Measurements from ENCODE around the gene MPL. TPM values are rescaled to one million over a fixed set of nuclear protein-coding genes. Genes with fewer than 3 reads are reported as not detected.
"Not testable (repeated sequence)": the region's sequence is repeated elsewhere in the genome, so short reads cannot be mapped to it uniquely, and the experiment has no call there.

MPL gene
- total and polyA plus RNA-seq, 7 donors = not detected

DNA sequence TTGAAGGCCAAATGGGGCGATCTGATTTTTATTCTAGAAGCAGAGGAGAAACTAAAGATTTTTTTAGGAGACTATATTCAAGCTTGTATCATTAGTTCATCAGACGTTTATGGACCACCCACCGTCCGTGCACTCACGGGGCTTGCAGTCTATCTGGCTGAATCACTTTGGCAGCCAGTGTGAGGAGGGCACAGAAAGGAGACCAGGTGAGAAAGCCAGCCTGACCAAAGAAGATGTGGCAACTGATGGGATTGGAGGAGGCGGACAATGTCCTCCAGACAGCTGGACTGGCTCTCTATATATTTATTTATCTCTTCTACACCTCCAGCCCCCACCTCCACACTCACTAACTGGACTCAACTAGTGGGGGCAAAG is 31.0 kb downstream of the MPL start:
- H3K27ac ChIP-seq = peak overlapping the region; percentile 92 to 96 (median 94)
- WGBS, 2 donors = 17% methylated on average over 6 of the region's 6 CpGs
- intact Hi-C loops (cut with DNase I) = loop anchor here (1.0 kb wide), 1 partner anchor 141 kb away; no protein-coding TSS in a partner anchor

GRCh38 chr1:43369779-43370178 is 32.2 kb downstream of the MPL start:
- DNase-seq; H3K4me3 ChIP-seq; H3K9me3 ChIP-seq; H3K27ac ChIP-seq; intact Hi-C loops (cut with DNase I); H3K27me3 ChIP-seq: not testable (repeated sequence)
- Histone ChIP-seq H3K36me3 (peaks cover 0 to 15% (median 8%) of the 10 kb centered on the region in 4 donors), H3K4me1 (peaks cover 0 to 29% (median 24%) of the 10 kb centered on the region in 4 donors)
- WGBS, 2 donors = 97% methylated on average over 6 of the region's 6 CpGs

More for the DNA sequence above, 31.0 kb downstream of the MPL start:
- Histone ChIP-seq H3K9me3 (no peaks in the 10 kb centered on the region), H3K4me1 (peaks cover 0 to 29% (median 24%) of the 10 kb centered on the region in 4 donors), H3K4me3 (peak overlapping the region; percentile 86 to 89 (median 88)), H3K36me3 (peaks cover 8 to 21% (median 20%) of the 10 kb centered on the region in 4 donors), H3K27me3 (no peaks in the 10 kb centered on the region)
- DNase-seq = no peak
- TF ChIP-seq, protein P1, sequence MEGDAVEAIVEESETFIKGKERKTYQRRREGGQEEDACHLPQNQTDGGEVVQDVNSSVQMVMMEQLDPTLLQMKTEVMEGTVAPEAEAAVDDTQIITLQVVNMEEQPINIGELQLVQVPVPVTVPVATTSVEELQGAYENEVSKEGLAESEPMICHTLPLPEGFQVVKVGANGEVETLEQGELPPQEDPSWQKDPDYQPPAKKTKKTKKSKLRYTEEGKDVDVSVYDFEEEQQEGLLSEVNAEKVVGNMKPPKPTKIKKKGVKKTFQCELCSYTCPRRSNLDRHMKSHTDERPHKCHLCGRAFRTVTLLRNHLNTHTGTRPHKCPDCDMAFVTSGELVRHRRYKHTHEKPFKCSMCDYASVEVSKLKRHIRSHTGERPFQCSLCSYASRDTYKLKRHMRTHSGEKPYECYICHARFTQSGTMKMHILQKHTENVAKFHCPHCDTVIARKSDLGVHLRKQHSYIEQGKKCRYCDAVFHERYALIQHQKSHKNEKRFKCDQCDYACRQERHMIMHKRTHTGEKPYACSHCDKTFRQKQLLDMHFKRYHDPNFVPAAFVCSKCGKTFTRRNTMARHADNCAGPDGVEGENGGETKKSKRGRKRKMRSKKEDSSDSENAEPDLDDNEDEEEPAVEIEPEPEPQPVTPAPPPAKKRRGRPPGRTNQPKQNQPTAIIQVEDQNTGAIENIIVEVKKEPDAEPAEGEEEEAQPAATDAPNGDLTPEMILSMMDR (IDR thresholded peaks at IDR 0.05) = no peak
- TF ChIP-seq POLR2A (IDR thresholded peaks at IDR 0.05) = no peak
- TF ChIP-seq POLR2AphosphoS5 (IDR thresholded peaks at IDR 0.05) = no peak
- no peak for TF ChIP-seq EP300 (IDR thresholded peaks at IDR 0.05)

DNA sequence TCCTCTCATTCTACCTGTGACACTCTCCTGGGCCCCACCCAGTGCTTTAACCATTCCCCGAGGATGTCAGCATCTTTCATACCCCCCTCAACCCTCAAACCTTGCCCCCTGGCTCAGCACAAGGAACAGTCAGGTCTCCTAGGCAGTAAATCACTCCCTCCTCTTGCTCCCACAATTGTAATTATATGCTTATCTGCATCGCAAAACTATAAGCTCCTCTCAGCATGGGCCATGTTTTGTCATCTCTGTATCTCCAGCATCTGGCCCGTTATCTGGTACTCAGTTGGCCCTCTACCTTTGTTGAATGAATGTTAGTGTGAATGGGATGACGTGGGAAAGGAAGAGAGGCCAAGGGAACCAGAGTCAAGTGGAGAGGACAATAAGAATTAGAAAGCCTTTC is 32.9 kb downstream of the MPL start:
- no peak for DNase-seq
- intact Hi-C loops (cut with DNase I) = no loop called here
- H3K36me3 ChIP-seq = peaks cover 0 to 8% (median 1%) of the 10 kb centered on the region in 4 donors
- TF ChIP-seq, protein P1 (IDR thresholded peaks at IDR 0.05) = no peak
- TF ChIP-seq POLR2A (IDR thresholded peaks at IDR 0.05) (no peak), POLR2AphosphoS5 (IDR thresholded peaks at IDR 0.05) (no peak), EP300 (IDR thresholded peaks at IDR 0.05) (no peak)
- no peak overlapping the region for H3K27ac ChIP-seq
- WGBS, 2 donors = 59 to 83% methylated on average over 4 of the region's 4 CpGs
- H3K9me3 ChIP-seq = no peaks in the 10 kb centered on the region
- H3K4me1 ChIP-seq = peaks cover 0 to 29% (median 24%) of the 10 kb centered on the region in 4 donors
- H3K27me3 ChIP-seq = no peaks in the 10 kb centered on the region
- no peak overlapping the region for H3K4me3 ChIP-seq

DNA sequence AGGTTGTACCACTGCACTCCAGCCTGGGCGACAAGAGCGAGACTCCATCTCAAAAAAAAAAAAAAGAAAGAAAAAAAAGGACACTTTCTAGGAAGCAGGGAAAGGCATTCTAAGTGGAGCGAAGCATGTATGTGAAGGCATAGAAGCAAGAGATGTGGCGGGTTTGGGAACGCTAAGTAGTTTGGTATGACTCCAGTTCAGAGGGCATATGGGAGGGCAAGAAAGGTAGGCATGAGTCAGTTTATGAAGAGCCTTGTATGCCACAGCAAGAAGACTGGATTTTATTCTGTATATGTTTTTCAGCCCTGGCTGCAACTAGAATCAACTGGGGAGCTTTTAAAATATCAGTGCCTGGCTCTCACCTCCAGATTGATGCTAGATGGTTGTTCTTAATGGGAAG is 34.6 kb downstream of the MPL start:
- Histone ChIP-seq H3K27ac (peak overlapping the region in 1 of 4 donors; percentile 43), H3K36me3 (peaks cover 0 to 6% (median 0%) of the 10 kb centered on the region in 4 donors), H3K27me3 (no peaks in the 10 kb centered on the region), H3K4me3 (no peak overlapping the region), H3K4me1 (peaks cover 0 to 15% (median 11%) of the 10 kb centered on the region in 4 donors), H3K9me3 (no peaks in the 10 kb centered on the region)
- WGBS, 2 donors = 97% methylated on average over 5 of the region's 5 CpGs
- TF ChIP-seq POLR2AphosphoS5 (IDR thresholded peaks at IDR 0.05) (no peak), EP300 (IDR thresholded peaks at IDR 0.05) (no peak), POLR2A (IDR thresholded peaks at IDR 0.05) (no peak)
- intact Hi-C loops (cut with DNase I) = no loop called here
- DNase-seq = no peak

- H3K27ac ChIP-seq = peak overlapping the region in 1 of 4 donors; percentile 28
- DNase-seq = no peak
- WGBS, 2 donors = 46 to 73% methylated on average over 4 of the region's 4 CpGs
- peaks cover 0 to 6% (median 0%) of the 10 kb centered on the region in 4 donors for H3K36me3 ChIP-seq
- peaks cover 0 to 12% (median 8%) of the 10 kb centered on the region in 4 donors for H3K4me1 ChIP-seq
- no peak for TF ChIP-seq POLR2AphosphoS5 (IDR thresholded peaks at IDR 0.05)
- no peaks in the 10 kb centered on the region for H3K27me3 ChIP-seq
- no peaks in the 10 kb centered on the region for H3K9me3 ChIP-seq
- H3K4me3 ChIP-seq = no peak overlapping the region
- intact Hi-C loops (cut with DNase I) = no loop called here
Observed at GRCh38 chr1:43373066-43373940, 35.7 kb downstream of the MPL start.

DNA sequence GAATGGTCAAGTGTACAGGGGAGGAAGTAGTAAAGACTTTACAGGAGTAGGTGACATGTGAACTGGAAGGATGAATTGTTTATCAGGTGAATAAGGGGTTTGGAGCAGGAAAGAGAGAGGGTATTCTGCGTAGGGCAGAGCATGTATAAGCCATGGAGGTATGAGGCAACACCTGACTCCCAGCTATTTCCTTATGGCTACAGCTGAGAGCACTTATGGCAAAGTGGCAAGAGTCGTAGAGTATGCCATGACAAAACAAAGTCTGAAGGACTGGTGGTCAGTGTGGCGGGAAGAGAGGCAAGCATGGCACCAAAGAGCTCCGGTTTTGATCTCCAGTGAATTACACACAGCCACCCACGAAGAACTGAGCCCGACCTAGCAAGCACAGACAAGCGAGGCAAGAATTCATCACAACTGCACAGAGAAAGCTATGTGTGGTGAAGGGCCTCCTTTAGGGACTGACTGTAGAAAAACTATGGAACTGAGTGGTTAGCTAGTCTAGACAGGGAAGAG is 39.2 kb downstream of the MPL start:
- Histone ChIP-seq H3K9me3 (no peaks in the 10 kb centered on the region), H3K4me3 (no peak overlapping the region), H3K27ac (no peak overlapping the region), H3K36me3 (peaks cover 0 to 14% (median 0%) of the 10 kb centered on the region in 4 donors), H3K27me3 (no peaks in the 10 kb centered on the region), H3K4me1 (peaks cover 0 to 1% (median 0%) of the 10 kb centered on the region in 4 donors)
- no peak for DNase-seq
- intact Hi-C loops (cut with DNase I) = no loop called here
- TF ChIP-seq POLR2AphosphoS5 (IDR thresholded peaks at IDR 0.05) (no peak), POLR2A (IDR thresholded peaks at IDR 0.05) (no peak), EP300 (IDR thresholded peaks at IDR 0.05) (no peak)
- TF ChIP-seq, protein P1 (IDR thresholded peaks at IDR 0.05) = no peak
- WGBS, 2 donors = 87 to 88% methylated on average over 7 of the region's 7 CpGs
